Keratinocyte (primary cell): Measurements from ENCODE around the gene POLA1. TPM values are rescaled to one million over a fixed set of nuclear protein-coding genes. Genes with fewer than 3 reads are reported as not detected.

Source experiments
- DNase-seq: peaks from one replicate; pipeline ENCODE4 v3.0.0-alpha.2; 2011; ENCODE audit warnings: low read depth, missing footprints, low spot score
- FAIRE-seq: peaks from 2 replicates; lab custom pipeline; 2011; peaks lifted over from hg19 to GRCh38; lab: Jason Lieb, UNC
- H2AFZ ChIP-seq: 2 replicates; pipeline ENCODE4 v1.6.0; 2012; ENCODE audit warnings: low read length, control low read depth, inconsistent platforms; ENCODE audit not compliant: control insufficient read depth
- H3K27ac ChIP-seq: 2 replicates; pipeline ENCODE4 v1.5.1; 2011; ENCODE audit warnings: low read length; ENCODE audit not compliant: control insufficient read depth, insufficient read depth
- H3K27me3 ChIP-seq: 3 replicates; pipeline ENCODE4 v1.6.0; 2011; ENCODE audit warnings: low read length; ENCODE audit not compliant: control insufficient read depth, insufficient read depth; ENCODE audit errors: extremely low read depth
- H3K36me3 ChIP-seq, 2 experiments: 2 replicates in 1 of 2; 3 replicates in 1 of 2; pipeline ENCODE4 v1.5.1; 2011; ENCODE audit warnings: low read length in 2 of 2, mild to moderate bottlenecking in 1 of 2; ENCODE audit not compliant: control insufficient read depth in 2 of 2, insufficient read depth in 2 of 2; ENCODE audit errors: extremely low read depth in 1 of 2
- H3K4me1 ChIP-seq: 3 replicates; pipeline ENCODE4 v1.5.1; 2011; ENCODE audit warnings: low read length; ENCODE audit not compliant: control insufficient read depth, insufficient read depth; ENCODE audit errors: extremely low read depth
- H3K4me2 ChIP-seq: 3 replicates; pipeline ENCODE4 v1.6.0; 2011; ENCODE audit warnings: low read depth, low read length; ENCODE audit not compliant: control insufficient read depth, insufficient read depth; ENCODE audit errors: extremely low read depth
- H3K4me3 ChIP-seq, 3 experiments: fragments of 200-600 bp in 1 of 3; sonication (generic) in 1 of 3; 2 replicates in 2 of 3; 3 replicates in 1 of 3; pipeline ENCODE4 v1.5.1; 2011 to 2016; ENCODE audit warnings: low read length in 3 of 3, mild to moderate bottlenecking in 3 of 3, control low read depth in 2 of 3, inconsistent platforms in 1 of 3, low read depth in 1 of 3, mixed read lengths in 1 of 3, mixed run types in 1 of 3, moderate library complexity in 1 of 3; ENCODE audit not compliant: control insufficient read depth in 2 of 3, insufficient read depth in 2 of 3; ENCODE audit errors: extremely low read depth in 1 of 3
- H3K79me2 ChIP-seq: 2 replicates; pipeline ENCODE4 v1.6.0; 2012; ENCODE audit warnings: low read length; ENCODE audit not compliant: control insufficient read depth, insufficient read depth
- H3K9ac ChIP-seq: 3 replicates; pipeline ENCODE4 v1.6.0; 2011; ENCODE audit warnings: low read length; ENCODE audit not compliant: control insufficient read depth, insufficient read depth; ENCODE audit errors: extremely low read depth
- H3K9me1 ChIP-seq: 3 replicates; pipeline ENCODE4 v1.6.0; 2011; ENCODE audit warnings: low read length; ENCODE audit not compliant: control insufficient read depth, insufficient read depth; ENCODE audit errors: extremely low read depth
- H3K9me3 ChIP-seq: 2 replicates; pipeline ENCODE4 v1.5.1; 2012; ENCODE audit warnings: low read depth, low read length; ENCODE audit not compliant: control insufficient read depth
- H4K20me1 ChIP-seq: 3 replicates; pipeline ENCODE4 v1.6.0; 2011; ENCODE audit warnings: low read length; ENCODE audit not compliant: control insufficient read depth, insufficient read depth; ENCODE audit errors: extremely low read depth
- CTCF ChIP-seq, 3 experiments: IDR thresholded peaks in 1 of 3; conservative IDR thresholded peaks in 1 of 3; optimal IDR thresholded peaks in 1 of 3; 2 replicates in 2 of 3; 3 replicates in 1 of 3; pipeline versions ENCODE3 to v1.5.1; 2011; ENCODE audit warnings: low read length in 3 of 3, mild to moderate bottlenecking in 3 of 3, moderate library complexity in 2 of 3, control low read depth in 1 of 3, inconsistent platforms in 1 of 3; ENCODE audit not compliant: insufficient read depth in 2 of 3; ENCODE audit errors: extremely low read depth in 1 of 3
- EZH2 ChIP-seq: IDR thresholded peaks from one replicate; pipeline ENCODE4 v1.6.1; 2012; ENCODE audit warnings: inconsistent platforms, mild to moderate bottlenecking, low read length, moderate library complexity
- dilution Hi-C: fragments of 300-500 bp; cut with MboI; formaldehyde crosslinking; loops from one replicate; pipeline ENCODE4 v1.7.0; 2020; ENCODE audit warnings: low sequenced_read_pairs; ENCODE audit not compliant: extremely low pct_ligation_motif_present
- polyA plus RNA-seq, 5 experiments: library from polyadenylated mRNA; depleted of rRNA in 3 of 5; stranded (reverse) in 3 of 5; stranded (forward) in 1 of 5; unstranded in 1 of 5; fragments of >200 nt; gene quantifications; 1 replicate in 1 of 5; 2 replicates in 3 of 5; 3 replicates in 1 of 5; pipeline versions ENCODE4 v1.2.1 to v1.2.3, GENCODE V29; 2011 to 2012; ENCODE audit warnings: missing spikeins in 2 of 5, low read depth in 1 of 5, low replicate concordance in 1 of 5

The POLA1 gene
- polyA plus RNA-seq, 1 donor (not counting 4 experiments of a cell fraction or from before 2014, with no cell fraction given): 3.9 TPM

- H3K79me2 ChIP-seq: no peaks in the 10 kb centered on the region
- no peaks in the 10 kb centered on the region for H3K27me3 ChIP-seq
- H3K4me2 ChIP-seq: no peak overlapping the region
- no peaks in the 10 kb centered on the region for H4K20me1 ChIP-seq
- H2AFZ ChIP-seq: no peak overlapping the region
- no peaks in the 10 kb centered on the region for H3K9me3 ChIP-seq
- no peak for DNase-seq
- no peak for FAIRE-seq
- dilution Hi-C loops: no loop called here
- no peak for TF ChIP-seq EZH2
- TF ChIP-seq CTCF (optimal IDR thresholded peaks at IDR 0.05 in 1 of 3, IDR thresholded peaks at IDR 0.05 in 1 of 3, conservative IDR thresholded peaks at IDR 0.05 in 1 of 3; ENCODE audit: extremely low read depth in 1 of 3, insufficient read depth in 2 of 3, low read length in 3 of 3): no peak
- no peaks in the 10 kb centered on the region for H3K36me3 ChIP-seq
- H3K9me1 ChIP-seq: no peaks in the 10 kb centered on the region
- no peak overlapping the region for H3K4me3 ChIP-seq
- no peaks in the 10 kb centered on the region for H3K4me1 ChIP-seq
- no peak overlapping the region for H3K9ac ChIP-seq
- H3K27ac ChIP-seq: no peak overlapping the region
These were observed 268.1 kb downstream of the POLA1 start for GRCh38 chrX:24961809-24962208.

DNA sequence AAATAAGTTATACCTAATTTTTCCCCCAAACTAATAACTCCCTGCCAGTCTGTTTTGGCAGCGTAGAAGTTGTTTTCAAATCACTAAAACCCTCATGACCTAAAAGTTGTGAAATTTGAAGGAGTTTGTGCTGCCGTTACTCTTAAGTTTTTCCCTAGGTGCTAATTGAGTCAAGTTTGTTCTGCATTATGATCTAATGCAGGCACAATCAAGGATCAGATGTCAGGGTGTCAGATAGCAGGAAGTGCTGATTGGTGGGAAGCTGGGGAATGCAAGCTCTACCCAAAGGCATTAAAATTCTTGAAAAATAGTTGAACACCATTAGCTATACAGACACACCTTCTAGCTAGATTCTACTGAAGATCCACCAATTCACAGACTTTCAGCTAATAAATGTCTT lies 270.1 kb downstream of the POLA1 start:
- no peak overlapping the region for H3K4me2 ChIP-seq
- no peaks in the 10 kb centered on the region for H3K9me3 ChIP-seq
- no peak overlapping the region for H3K4me3 ChIP-seq
- no peak for DNase-seq
- H4K20me1 ChIP-seq: no peaks in the 10 kb centered on the region
- H3K27ac ChIP-seq: no peak overlapping the region
- no peaks in the 10 kb centered on the region for H3K79me2 ChIP-seq
- no peak for FAIRE-seq
- no peaks in the 10 kb centered on the region for H3K36me3 ChIP-seq
- H3K27me3 ChIP-seq: no peaks in the 10 kb centered on the region
- H3K9me1 ChIP-seq: no peaks in the 10 kb centered on the region
- no peak overlapping the region for H2AFZ ChIP-seq
- H3K4me1 ChIP-seq: no peaks in the 10 kb centered on the region
- TF ChIP-seq CTCF (optimal IDR thresholded peaks at IDR 0.05 in 1 of 3, IDR thresholded peaks at IDR 0.05 in 1 of 3, conservative IDR thresholded peaks at IDR 0.05 in 1 of 3; ENCODE audit: extremely low read depth in 1 of 3, insufficient read depth in 2 of 3, low read length in 3 of 3) (no peak), EZH2 (no peak)
- dilution Hi-C loops: no loop called here
- no peak overlapping the region for H3K9ac ChIP-seq
